Daoy (cell line): Measurements from ENCODE around the gene DAB2IP. TPM values are rescaled to one million over a fixed set of nuclear protein-coding genes. Genes with fewer than 3 reads are reported as not detected.

Experiments used
- DNase-seq: peaks from one replicate; pipeline ENCODE4 v3.0.0-alpha.2; 2015; ENCODE audit warnings: low read depth
- total RNA-seq: library from RNA; depleted of rRNA; stranded (reverse); fragments of >200 nt; shearing (Covaris generic); gene quantifications from 2 replicates; pipeline ENCODE4 v1.2.3, GENCODE V29; 2014

The DAB2IP gene
- total RNA-seq, 1 experiment from 2014 or later: 15.9 TPM

DNA sequence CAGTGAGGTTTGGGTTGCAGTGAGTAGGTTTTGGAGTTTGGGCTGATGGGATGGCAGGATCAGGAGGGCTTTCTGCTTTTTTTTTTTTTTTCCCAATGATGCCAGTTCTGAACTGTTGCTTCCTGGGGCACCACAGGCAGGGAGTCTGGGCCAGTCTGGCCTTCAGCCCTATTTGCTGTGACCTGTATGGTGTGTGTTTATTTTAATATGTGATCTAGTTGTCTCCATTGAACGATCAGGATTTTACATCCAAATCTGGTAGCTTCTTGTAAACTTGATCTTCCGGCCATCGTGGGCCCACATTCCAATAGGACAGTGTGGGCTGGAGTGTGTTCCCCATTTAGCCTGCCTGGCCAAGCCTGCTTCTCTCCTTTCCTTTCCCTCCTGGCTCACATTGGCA lies 25.8 kb upstream of the DAB2IP start:
- DNase-seq: no peak

DNA sequence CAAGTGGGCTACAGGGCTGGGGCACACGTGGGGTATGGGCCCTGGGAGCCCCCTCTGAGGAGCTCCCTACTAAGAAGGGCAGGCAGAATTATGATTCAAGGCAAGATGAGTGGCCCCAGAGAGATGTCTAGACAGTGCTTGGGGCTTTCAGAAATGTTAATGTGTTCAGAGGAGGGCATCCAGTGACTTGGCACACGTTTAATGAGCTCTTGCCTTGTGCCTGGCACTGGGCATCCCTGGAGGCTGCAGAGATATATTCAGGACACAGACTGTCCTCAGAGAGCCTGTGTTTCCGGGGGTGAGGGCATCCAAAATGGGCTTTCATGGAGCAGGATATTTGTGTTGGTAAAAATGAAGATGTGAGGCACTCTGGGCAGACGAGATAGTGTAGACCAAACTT lies 25.4 kb upstream of the DAB2IP start:
- no peak for DNase-seq

DNA sequence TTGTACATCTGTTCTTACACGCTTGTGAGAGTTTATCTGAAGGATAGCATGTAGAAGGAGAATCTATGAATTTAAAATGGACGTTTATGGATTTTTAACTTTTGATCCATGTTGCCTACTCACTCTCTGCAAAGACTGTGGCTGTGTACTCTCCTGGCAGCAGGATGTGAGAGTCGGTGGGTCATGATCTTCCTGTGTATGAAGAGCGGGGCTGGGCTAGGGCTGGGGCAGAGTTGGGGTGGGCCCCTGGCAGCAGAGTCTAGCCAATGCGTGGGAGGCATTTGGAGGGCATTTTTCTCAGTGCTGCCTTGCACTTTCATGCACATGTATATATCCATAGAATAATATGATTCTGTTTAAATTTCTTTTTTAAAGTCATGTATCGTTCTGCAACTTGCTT lies 24.0 kb upstream of the DAB2IP start:
- DNase-seq: no peak

DNA sequence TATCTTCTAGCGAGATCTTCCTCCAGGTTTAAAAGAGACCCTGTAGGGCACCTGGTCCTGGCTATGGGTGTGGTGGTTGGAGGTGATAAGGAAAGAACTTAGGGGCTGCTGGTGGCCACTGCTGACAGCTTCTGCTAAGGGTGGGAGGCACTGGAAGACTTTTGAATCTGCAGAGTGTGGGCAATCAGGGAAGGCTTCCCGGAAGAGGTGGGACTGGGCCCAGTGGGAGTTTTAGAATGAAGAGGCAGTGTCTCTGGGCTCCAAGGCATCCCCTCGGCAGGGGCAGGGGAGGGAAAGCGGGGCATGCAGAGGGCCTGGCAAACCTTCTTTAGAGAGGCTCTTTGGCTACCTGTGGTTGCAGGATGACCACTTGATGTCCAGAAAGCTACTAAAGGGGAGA lies 23.0 kb upstream of the DAB2IP start:
- no peak for DNase-seq

DNA sequence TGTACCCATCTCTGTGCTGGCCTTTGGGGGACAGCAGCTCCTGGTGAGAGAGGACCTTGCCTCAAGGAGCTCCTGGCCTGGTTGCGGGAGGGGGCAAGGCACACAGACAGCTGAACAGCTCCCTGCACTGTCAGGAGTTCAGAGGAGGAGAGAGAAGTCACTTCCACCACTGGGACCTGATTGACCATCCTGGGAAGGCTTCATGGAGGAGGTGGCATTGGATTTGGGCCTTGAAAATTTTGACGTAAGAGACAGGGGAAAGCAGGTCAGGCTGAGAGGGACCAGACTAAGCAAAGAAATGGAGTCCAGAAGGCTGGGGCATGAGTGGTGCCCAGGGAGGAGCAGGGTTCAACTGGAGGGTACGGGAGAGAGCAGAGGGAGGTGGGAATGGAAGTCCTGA lies 20.3 kb upstream of the DAB2IP start:
- DNase-seq: no peak

DNA sequence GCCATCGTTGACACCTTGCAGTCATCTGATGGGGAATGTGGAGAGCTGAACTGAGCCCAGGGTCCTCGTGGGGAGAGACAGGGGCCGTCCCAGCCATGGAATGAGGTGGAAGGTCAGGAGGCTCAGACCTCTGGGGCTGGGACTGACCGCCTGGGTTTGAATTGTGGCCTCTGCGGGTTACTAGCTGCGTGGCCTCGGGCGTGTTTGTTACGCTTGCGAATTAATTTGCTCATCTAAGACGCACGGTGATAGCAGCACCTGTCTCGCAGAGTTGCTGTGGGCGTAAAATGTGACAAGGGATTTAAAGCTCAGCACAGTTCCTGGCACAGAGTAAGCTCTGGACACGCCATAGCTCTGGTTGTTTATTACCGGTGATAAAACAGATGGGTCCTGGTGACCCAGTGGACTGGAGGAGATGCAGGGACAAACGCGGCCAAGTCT lies 19.4 kb upstream of the DAB2IP start:
- no peak for DNase-seq

DNA sequence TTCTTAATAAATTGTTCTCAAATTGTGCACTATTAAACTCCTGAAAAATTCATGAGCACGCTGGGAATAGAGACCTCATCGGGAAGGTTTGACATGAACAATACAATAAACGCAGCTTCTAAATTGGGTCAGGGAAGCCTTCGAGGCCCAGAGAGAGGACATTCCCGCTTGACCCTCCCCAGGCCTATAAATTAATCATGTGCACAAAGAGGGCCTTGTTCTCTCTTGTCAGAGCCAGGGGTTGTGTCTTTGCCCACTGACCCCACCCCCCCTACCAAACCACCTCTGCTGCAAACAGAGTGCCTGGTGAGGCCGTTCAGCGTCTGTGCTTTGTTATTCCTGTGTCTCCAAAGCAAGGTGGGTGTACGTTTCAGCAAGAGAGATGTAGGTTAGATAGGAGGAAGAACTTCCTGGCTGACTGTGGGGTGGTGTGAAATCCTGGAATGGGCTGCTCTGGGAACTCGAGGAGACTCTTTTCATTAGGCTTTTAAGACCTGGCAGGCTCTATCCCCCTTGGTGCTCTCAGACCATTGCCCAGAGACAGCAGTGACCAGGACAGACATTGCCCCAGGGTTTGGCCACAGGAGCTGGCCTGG lies 18.2 kb upstream of the DAB2IP start:
- no peak for DNase-seq

DNA sequence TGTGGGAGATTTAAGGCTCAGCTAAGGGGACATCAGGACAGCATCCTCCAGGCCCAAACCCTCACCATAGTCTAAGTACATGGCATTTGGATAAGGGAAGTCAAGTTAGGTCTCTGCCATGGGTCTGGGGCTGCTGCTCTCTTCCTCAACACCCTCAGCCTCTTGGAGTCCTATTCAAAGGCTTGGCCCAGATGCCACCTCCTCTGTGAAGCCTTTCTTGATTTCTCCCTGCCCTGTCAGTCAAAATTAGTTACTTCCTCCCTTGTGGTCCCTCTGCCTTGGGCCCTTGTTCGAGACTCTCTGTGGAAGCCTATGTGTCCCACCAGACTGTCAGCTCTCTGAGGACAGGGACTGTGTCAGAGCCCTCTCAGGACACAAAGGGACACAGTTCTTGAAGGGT lies 17.7 kb upstream of the DAB2IP start:
- DNase-seq: no peak

DNA sequence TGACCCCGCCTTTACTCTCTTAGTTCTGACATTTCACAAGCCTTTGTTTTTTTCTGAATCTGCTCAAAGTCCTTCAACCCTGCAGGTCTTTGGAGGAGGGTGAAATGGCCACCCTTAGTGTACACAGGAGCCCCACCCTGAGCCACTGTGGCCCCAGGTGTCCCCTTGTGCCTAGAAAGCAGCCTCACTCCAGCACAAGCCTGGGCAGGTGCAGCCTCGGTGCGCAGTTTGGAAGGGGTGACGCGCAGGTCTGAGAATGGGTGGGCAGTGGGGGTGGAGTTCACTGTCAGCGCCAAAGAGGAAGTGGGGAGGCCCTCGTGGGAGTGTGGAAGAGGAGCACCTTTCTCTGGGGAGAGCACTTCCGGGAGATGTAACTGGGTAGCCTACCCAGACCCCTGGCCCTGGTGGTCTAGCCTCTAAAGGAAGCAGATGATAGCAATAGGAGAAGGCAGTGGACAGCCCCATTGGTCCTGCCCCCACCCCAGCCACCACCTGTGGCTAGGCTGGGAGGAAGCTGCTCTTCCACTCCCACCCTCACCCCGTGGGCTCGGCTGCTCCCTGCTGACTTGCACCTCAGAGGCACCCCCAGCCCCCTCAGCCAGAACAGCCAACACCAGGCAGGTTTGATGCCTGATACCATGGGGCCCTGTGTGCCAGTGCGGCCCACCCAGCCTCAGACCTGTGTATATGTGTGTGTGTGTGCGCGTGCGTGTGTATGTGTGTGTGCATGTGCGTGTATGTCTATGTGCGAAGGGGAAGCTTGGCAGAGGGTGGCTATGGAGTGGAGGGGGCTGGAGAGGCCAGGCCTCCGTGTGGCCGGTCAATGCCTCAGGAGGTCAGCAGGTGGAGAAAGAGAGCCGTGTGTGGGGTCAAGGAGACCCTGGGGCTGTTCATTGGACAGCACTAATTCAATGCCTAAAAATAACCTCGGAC lies 16.8 kb upstream of the DAB2IP start:
- peak; percentile 56 for DNase-seq

DNA sequence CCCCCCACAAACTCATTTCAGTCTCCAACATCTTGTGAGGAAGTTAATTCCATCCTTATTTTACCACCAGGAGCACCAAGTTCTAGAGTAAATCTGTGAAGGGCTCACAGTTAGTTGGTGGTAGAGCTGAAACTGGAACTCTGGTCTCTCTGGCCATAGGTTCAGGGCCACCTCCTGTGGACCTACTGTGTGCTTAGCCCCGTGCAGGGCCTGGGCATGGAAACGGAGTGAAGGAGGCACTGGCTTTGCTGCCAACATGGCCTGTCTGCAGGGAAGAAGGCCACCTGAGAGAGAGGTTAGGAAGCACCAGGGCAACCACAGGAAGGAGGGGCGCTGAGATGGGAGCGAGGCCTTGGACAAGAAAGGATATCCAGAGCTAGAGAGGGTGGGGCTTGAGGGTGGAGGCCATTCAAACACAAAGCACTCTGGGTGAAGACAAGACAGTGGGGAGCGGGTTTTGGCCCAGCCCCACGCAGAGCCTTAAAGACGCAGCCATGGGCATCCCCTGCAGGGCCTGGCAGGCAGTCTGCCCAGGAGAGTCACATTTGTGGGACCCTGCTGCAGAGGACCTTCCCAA lies 16.0 kb upstream of the DAB2IP start:
- DNase-seq: no peak

DNA sequence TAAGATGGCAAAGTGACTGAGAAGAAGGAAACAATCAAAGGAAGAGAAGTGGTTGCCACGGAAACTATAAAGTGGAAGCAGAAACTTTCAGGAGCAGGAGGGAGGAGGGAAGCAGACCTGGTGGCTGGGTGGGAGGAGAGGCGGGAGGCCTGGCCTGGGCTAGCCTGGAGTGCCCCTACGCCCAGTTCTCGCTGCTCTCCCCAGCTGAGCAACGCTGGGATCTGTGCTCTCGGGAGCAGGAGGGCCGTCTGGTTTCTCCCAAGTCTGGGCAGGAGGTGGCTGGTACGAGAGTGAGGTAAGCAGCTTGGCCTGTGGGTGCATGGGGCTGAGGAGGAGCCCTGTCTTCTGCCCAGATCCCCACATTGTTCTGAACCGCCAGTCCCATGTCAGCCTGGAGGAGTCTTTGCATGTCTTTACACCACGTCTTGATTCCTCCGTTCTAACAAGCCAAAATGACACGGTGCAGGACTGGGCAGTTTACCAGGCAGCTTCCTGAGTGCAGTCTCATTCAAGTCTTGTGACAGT lies 15.0 kb upstream of the DAB2IP start:
- no peak for DNase-seq

DNA sequence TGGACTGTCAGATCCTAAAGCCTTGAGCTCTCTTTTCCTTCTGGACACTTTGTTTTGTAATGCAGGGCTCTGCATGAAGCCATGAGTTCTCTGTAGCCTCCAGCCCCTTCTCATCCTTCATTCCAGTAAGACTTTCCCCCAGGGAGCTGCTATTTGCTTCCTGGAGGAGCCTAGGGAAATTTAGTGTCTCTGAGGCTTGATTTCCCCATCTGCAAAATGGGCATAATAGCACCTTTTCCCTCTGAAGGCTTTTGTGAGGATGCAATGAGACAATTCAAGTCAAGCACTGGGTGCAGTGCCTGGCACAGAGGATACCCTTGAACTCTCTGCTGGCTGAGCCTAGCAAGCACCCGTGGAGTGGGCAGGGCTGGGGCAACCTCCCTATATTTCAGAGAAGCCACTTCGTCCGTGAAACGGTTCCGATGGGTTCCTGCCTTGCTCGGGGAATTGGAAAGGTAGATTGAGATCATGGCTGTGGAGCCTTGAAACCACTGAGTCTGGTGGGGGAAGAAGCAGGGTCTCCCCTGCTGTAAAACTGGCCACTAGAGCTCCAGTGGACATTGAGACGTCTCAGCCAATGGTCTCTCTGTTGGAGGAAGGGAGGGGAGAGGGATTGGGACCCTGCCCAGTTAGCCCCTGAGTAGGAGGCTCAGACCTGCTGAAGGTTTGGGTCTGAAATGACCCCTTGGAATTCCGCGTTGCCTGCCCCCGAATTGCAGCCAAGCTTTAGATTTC lies 14.3 kb upstream of the DAB2IP start:
- DNase-seq: no peak

DNA sequence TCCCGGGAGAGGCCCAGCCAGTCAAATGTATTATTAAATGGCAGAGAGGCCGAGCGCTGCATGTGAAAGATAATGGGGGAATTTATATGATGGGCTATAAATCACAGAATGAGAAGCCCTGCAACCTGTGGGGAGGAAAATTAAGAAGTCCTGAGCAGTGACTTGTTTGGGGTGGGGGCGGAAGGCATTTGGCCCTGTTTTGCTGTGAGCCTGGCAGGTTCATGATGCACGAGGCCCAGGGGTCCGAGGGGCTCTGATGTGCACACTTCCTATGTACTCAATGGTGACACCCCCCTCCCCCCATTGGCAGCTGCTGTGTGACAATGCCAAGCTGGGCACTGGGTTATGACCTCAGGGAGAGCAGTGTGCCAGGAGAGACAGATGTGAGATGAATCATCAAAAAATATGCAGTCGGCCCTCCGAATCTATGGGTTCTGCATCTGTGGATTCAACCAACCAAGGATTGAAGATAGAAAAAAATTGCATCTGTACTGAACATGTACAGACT lies 13.7 kb upstream of the DAB2IP start:
- DNase-seq: peak; percentile 70

DNA sequence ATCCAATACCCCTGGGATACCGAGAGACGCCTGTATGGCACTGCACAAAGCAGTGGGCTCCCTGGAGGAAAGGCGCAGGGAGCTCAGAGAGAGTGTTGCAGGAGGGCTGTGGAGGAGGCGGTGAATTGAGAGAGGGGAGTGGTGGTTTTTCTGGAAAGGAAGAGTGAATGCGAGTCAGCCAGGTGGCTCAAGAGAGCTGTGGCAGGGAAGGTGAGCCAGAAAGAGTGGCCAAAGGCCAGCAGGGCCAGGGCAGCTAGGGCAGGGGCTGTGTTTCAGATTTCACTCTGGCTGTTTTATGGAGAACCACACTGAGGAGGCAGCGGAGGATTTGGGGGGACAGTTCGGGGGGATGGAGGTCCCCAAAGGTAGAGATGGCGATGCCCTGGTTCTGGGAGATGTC lies 13.0 kb upstream of the DAB2IP start:
- DNase-seq: no peak

DNA sequence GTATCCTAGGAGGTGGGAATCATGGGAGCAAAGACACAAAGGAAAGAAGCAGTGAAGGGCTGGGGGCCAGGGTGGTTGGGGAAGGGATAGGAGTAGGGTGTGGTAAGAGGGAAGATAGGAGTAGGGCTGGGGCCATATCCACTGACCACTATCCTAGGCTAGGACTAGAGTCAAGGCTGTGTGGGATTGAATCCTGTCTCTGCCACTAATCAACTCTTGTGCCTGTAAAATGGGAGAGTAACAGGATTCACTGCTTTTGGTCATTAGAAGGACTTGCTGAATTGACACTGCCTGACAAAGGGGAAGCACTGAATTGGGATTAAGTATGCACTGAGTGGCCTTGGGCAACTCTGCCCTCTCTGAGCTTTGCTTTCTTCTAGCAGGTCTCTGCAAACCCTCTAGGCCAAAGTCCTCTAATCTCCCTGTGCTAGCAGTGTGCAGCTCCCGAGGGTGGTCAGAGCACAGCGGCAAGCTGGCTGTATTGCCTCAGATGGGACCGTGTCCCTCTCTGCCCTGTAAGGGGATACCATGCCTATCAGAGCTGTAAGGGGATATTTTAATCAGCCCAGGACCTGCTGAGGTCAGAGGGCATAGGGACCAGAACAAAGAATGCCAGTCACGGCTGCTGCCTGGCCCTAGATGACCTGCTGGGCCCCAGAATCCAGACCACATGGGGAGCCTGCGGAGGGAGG lies 12.4 kb upstream of the DAB2IP start:
- DNase-seq: no peak

DNA sequence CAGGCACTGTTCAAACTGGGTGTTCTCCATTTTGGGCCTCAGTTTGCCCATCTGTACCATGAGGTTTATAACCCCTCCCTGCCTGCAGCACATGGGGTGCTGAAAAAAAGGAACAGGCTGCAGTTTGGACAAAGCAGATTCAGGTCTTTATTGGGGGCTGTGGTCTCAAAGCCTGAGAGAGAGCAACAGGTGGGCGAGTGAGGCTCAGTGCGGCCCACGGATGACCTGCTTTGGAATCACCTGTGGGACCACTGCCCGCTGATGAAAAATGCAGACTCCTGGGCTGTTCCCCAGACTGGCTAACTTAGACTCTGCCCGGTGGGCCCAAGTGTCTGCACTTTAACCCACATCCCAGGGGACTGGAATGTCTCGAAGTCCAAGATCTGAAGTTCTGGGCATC lies 11.8 kb upstream of the DAB2IP start:
- DNase-seq: no peak

DNA sequence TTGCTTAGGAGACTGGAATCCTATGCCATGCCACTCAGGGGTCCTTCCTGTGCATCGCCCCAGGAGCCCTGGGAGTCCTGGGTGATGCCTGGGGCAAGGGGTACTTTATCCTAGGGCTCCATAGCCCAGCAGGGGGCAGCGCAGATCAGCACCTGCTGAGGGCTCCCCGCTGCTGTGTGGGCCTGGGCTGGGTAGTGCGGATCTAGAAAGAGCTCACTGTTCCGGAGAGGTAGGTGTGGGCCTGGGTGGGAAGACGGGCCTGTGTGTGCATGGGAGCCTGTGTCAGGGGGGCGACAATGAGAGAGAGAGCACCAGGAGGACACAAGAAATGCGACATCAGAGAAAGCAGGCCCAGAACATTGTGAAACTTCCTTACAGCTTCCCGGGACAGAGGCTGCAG lies 11.4 kb upstream of the DAB2IP start:
- DNase-seq: peak; percentile 60

DNA sequence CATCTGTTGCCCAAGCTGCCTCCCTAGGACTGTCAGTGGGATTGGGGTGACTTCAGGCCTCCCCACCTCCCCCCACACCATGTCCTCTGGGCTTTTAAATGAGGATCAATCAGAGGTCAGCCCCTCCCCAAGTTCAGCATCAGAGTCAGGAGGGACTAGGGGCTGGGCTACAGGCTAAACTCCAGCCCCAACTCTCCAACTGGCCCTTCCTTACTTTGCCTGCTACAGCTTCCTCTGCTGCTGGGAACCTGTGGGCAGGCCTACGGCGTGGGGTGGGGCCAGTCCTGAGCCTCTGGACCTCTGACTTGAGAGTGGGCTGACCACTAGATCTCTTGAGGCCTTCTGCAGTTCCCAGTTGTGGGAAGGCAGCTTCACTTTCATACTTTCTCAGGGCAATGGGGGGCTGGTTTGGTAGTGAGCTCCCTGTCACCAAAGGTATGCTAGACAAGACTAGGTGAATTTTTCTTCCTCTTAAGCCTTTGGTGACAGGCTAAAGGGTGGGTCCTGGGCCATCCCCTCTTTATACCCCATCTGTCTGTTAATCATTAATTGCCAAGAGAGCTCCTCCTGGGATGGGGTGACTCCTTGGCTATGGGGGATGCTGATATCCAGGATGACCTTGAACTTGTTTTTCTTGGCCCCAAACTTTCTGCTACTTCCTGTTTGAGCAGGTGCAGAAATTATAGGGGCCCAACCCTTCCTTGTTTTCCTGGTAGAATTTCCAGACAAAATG lies 10.8 kb upstream of the DAB2IP start:
- DNase-seq: no peak

DNA sequence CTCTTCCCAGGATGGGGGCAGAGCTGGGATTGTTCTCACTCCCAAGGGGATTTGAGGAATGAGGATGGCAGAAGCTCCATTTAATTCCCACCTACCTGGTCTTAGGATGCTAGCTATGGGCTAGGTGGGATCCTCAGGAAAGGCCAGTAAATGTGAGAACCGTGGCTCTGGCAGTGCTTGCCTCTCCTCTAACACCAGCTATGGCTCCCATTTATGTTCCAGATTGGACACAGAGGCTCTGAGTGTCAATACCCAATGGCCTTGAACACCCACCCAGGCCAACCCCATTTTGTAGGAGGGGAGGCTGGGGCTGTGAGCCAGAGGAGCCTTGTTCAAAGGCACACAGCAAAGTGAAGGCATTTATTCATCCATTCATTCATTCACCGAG lies 10.2 kb upstream of the DAB2IP start:
- DNase-seq: no peak

DNA sequence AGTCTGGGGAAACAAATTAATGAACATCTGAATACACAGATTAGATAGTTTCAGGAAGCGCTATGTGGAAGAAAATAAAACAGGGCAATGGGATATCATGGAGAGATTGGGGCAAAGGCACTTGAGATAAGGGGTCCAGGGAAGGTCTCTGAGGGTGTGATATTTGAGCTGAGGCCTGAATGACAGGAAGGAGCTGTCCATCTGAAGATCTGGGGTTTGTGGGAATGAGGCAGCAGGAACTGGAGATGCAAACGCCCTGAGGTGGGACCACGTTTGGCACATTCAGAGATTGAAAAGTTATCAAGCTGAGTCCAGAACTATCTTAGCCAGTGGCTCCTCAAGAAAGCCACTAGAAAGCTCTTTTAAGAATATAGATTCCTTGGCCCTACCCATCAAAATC lies 8.7 kb upstream of the DAB2IP start:
- no peak for DNase-seq

DNA sequence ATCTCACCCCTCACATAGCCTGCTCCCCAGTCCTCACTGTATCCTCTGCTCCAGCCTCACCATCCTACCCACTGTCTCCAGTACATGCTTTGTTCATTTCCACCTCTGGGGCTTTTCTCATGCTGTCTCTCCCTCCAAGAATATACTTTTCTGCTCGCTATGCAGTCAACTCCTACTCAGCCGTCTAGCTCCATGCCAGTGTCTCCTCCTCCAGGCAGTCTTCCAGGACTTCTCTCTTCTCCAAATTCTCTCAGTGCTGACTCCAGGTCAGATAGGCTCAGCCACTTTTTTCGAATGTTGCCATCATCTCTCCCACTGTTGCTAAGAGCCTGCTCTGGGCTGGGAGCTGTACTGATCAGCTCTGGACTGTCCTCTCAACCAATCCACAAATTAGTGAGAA lies 8.0 kb upstream of the DAB2IP start:
- DNase-seq: no peak
